ENCODE measurements around the gene PPP1R2C.

DNA sequence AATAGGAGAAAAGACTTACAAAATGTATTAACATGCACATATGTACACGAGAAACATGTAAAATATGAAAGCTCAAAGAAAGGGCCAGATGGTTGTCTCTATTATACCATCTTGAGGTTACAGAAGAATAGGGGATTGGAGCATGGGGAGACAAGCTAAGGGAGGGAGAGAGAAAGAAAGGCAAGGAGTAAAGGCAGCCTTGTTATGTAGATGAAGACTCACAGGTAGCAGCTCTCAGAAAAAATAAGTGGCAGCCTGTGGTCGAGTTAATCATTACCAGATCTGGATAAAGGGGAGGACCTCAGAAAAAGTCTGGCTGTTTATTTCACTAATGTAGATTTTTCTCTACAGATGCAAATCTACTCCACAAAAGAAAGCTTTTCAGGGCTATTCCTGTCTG lies 26.6 kb upstream of the PPP1R2C start:
- TF ChIP-seq POLR2AphosphoS5 (IDR thresholded peaks at IDR 0.05; ENCODE audit: low read depth, low read length) (no peak), POLR2A (IDR thresholded peaks at IDR 0.05; ENCODE audit: low read depth, low read length) (no peak), TAF1 (IDR thresholded peaks at IDR 0.05; ENCODE audit: low read depth, low read length) (no peak), PAX5 (IDR thresholded peaks at IDR 0.05; ENCODE audit: insufficient read depth, low read length, severe bottlenecking) (no peak)
